RWPE2 (cell line): ENCODE results near the gene SCNN1B.

ENCODE experiments used
- ATAC-seq: fragments of 200-7000 bp; cut with Tn5 transposase; 3 replicates; pipeline ENCODE4 v1.9.1; 2021; ENCODE audit warnings: low read depth
- DNase-seq: peaks from one replicate; pipeline ENCODE4 v3.0.0-alpha.2; 2020; ENCODE audit warnings: low spot score
- H3K27ac ChIP-seq: fragments of 450-650 bp; 2 replicates; pipeline ENCODE4 v1.5.1; 2017; ENCODE audit warnings: mild to moderate bottlenecking; ENCODE audit not compliant: poor library complexity, severe bottlenecking
- H3K27me3 ChIP-seq: fragments of 250-450 bp; sonication (Bioruptor Pico); 2 replicates; pipeline ENCODE4 v1.5.1; 2021; ENCODE audit warnings: mild to moderate bottlenecking, moderate library complexity; ENCODE audit not compliant: insufficient read depth, poor library complexity, severe bottlenecking
- H3K36me3 ChIP-seq: fragments of 250-450 bp; sonication (Bioruptor Pico); 2 replicates; pipeline ENCODE4 v1.5.1; 2020; ENCODE audit warnings: low read depth, mild to moderate bottlenecking, moderate library complexity
- H3K4me1 ChIP-seq: fragments of 250-450 bp; sonication (Bioruptor Pico); 2 replicates; pipeline ENCODE4 v1.5.1; 2021; ENCODE audit warnings: mild to moderate bottlenecking, moderate library complexity; ENCODE audit not compliant: insufficient read depth, poor library complexity, severe bottlenecking
- H3K4me3 ChIP-seq: fragments of 250-450 bp; sonication (Bioruptor Pico); 2 replicates; pipeline ENCODE4 v1.5.1; 2021; ENCODE audit warnings: mild to moderate bottlenecking, moderate library complexity; ENCODE audit not compliant: severe bottlenecking
- H3K9me3 ChIP-seq: fragments of 250-450 bp; sonication (Bioruptor Pico); 2 replicates; pipeline ENCODE4 v1.5.1; 2021; ENCODE audit warnings: mild to moderate bottlenecking, moderate library complexity; ENCODE audit not compliant: severe bottlenecking
- CTCF ChIP-seq: fragments of 450-650 bp; IDR thresholded peaks from one replicate; pipeline ENCODE4 v1.5.1; 2017; ENCODE audit warnings: mild to moderate bottlenecking, moderate library complexity; ENCODE audit not compliant: poor library complexity, severe bottlenecking

SCNN1B gene

DNA sequence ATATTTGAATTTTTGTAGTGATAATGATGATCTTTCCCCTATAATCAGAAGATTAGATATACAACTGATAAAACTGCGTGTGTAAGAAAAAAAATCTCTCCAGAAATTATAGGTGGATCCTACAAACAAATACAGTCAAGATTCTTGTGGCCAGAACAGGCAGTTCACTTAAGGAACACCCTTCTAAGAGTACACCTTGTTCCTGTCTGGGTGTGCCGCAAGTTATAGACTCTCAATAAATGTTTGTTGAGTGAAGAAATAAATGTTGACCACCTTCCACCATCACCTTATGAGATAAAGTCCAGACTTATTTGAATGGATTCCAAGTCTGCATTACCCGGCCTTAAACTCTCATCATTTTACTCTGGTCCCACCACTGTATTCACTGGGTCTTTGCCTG is 45.7 kb upstream of the SCNN1B start:
- no peaks in the 10 kb centered on the region for H3K27me3 ChIP-seq
- DNase-seq (no peak), ATAC-seq (no peak)
- H3K36me3 ChIP-seq, result no peaks in the 10 kb centered on the region
- TF ChIP-seq CTCF, result no peak
- no peak overlapping the region for H3K4me3 ChIP-seq
- no peaks in the 10 kb centered on the region for H3K9me3 ChIP-seq
- peaks cover 24% of the 10 kb centered on the region for H3K4me1 ChIP-seq
- peak overlapping the region; percentile 82 for H3K27ac ChIP-seq

DNA sequence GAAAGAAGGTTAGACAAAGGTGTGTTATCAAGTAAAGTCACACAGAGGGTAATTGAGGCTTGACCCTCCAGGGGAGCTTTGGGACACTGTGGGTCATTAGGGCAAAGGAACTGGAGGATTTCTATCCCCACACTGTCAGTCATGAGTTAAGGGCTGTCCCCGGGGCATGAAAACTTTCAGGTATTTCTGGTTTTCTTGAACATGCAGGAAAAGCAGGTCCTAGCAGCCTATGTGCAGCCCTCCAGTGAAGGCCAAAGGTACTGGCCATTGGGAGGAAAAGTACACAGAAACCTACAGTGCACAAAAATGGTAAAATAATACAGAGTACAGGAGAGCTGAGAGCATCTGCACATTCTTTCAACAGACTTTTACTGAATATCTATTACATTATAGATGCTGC is 44.4 kb upstream of the SCNN1B start:
- no peaks in the 10 kb centered on the region for H3K9me3 ChIP-seq
- H3K4me1 ChIP-seq, result peaks cover 24% of the 10 kb centered on the region
- no peaks in the 10 kb centered on the region for H3K36me3 ChIP-seq
- no peak overlapping the region for H3K4me3 ChIP-seq
- ATAC-seq, result peak; percentile 33; the same call in 1 of the 3 replicates
- H3K27me3 ChIP-seq, result no peaks in the 10 kb centered on the region
- TF ChIP-seq CTCF, result no peak
- H3K27ac ChIP-seq, result peak overlapping the region; percentile 82
- no peak for DNase-seq

- Histone ChIP-seq H3K4me1 (peaks cover 24% of the 10 kb centered on the region), H3K27me3 (no peaks in the 10 kb centered on the region), H3K27ac (peak overlapping the region; percentile 82), H3K9me3 (no peaks in the 10 kb centered on the region), H3K4me3 (no peak overlapping the region), H3K36me3 (no peaks in the 10 kb centered on the region)
- peak; percentile 53; the same call in 2 of the 3 replicates for ATAC-seq
- DNase-seq, result no peak
- TF ChIP-seq CTCF, result no peak
These were observed 43.2 kb upstream of the SCNN1B start for GRCh38 chr16:23258919-23259237.

- Histone ChIP-seq H3K27ac (no peak overlapping the region), H3K4me3 (no peak overlapping the region), H3K27me3 (no peaks in the 10 kb centered on the region), H3K36me3 (no peaks in the 10 kb centered on the region), H3K4me1 (no peaks in the 10 kb centered on the region), H3K9me3 (no peaks in the 10 kb centered on the region)
- no peak for ATAC-seq
- no peak for DNase-seq
- no peak for TF ChIP-seq CTCF
These were observed 34.5 kb upstream of the SCNN1B start for GRCh38 chr16:23267647-23268046.

DNA sequence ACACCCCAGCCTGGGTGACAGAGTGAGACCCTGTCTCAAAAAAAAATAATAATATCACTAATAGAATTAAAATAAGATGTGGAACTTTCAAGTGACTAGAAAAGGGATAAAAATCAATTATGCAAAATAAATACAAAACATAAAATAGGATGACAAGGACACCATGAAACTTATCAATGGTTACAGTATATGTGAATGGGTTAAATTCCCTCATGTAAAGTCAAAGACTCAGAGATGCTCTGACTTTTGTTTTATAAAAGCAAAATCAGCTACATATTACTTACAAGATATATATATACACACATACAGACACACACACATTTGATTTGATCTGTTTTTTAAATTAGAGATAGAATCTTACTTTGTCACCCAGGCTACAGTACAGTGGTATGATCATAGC is 33.5 kb upstream of the SCNN1B start:
- H3K9me3 ChIP-seq, result no peaks in the 10 kb centered on the region
- no peak overlapping the region for H3K4me3 ChIP-seq
- no peak for TF ChIP-seq CTCF
- no peak overlapping the region for H3K27ac ChIP-seq
- no peaks in the 10 kb centered on the region for H3K36me3 ChIP-seq
- no peaks in the 10 kb centered on the region for H3K27me3 ChIP-seq
- DNase-seq (no peak), ATAC-seq (no peak)
- H3K4me1 ChIP-seq, result no peaks in the 10 kb centered on the region
